Activated T-helper 2 cell treated with anti-CD3 and anti-CD28 coated beads, Interferon-gamma antibody, Interleukin-2, Interleukin-4, amounts not matched to agents 10 μg/mL and 5 μg/mL and 100 μg/mL, durations not matched to agents 14 hours and 24 hours and 36 hours (primary cell): ENCODE data around the gene CRACR2A. TPM values are rescaled to one million over a fixed set of nuclear protein-coding genes. Genes with fewer than 3 reads are reported as not detected.

Experiments used
- DNase-seq: peaks from one replicate; pipeline ENCODE4 v3.0.0; 2021; ENCODE audit warnings: low spot score
- H3K27ac Mint-ChIP-seq: one replicate; pipeline ENCODE4 v1.8.0; 2021; ENCODE audit warnings: mixed read lengths
- H3K27me3 Mint-ChIP-seq: one replicate; pipeline ENCODE4 v1.8.0; 2021; ENCODE audit warnings: low read depth, mixed read lengths
- H3K36me3 Mint-ChIP-seq: one replicate; pipeline ENCODE4 v1.8.0; 2021; ENCODE audit warnings: low read depth, mixed read lengths
- H3K4me1 Mint-ChIP-seq: one replicate; pipeline ENCODE4 v1.8.0; 2021; ENCODE audit warnings: low read depth, mixed read lengths
- H3K4me3 Mint-ChIP-seq: one replicate; pipeline ENCODE4 v1.8.0; 2021; ENCODE audit warnings: low read depth, mild to moderate bottlenecking, moderate library complexity, mixed read lengths
- H3K9me3 Mint-ChIP-seq: one replicate; pipeline ENCODE4 v1.8.0; 2021; ENCODE audit warnings: mixed read lengths
- intact Hi-C: fragments of 100-400 bp; cut with micrococcal nuclease; formaldehyde crosslinking; loops from one replicate; pipeline ENCODE4 v1.15.1; 2023
- total RNA-seq: library from RNA; stranded (reverse); gene quantifications from 2 replicates; pipeline ENCODE4 v1.2.3, GENCODE V29; 2022

The CRACR2A gene
- total RNA-seq, 1 donor from 2014 or later, result 24.6 TPM

DNA sequence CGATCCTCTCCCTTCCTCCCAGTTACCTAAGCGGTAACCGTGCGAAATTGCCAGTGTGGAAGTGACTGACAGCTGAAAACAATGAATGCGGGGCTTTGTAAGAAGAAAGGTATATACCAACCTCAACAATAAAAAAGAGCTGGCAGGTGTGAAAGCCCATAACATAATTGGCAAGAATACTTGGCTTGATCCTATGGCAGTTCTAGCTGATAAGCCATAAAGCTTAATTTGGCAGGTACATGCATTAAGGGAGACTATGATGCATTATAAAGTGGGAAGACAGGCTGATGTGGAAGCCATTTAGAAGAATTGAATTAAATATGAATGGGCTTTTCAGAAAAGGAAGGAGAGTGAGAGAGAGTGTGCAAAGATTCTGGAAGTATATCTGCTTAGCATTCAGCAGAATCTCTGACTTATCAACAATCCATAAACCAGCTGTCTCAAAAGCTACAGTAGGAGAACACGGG is 71.3 kb downstream of the CRACR2A start:
- Mint-ChIP-seq H3K27ac (no peak overlapping the region), H3K27me3 (no peaks in the 10 kb centered on the region), H3K36me3 (peaks cover 31% of the 10 kb centered on the region), H3K4me1 (peaks cover 2% of the 10 kb centered on the region), H3K4me3 (no peak overlapping the region), H3K9me3 (no peaks in the 10 kb centered on the region)
- intact Hi-C loops, result no loop called here
- DNase-seq, result no peak

DNA sequence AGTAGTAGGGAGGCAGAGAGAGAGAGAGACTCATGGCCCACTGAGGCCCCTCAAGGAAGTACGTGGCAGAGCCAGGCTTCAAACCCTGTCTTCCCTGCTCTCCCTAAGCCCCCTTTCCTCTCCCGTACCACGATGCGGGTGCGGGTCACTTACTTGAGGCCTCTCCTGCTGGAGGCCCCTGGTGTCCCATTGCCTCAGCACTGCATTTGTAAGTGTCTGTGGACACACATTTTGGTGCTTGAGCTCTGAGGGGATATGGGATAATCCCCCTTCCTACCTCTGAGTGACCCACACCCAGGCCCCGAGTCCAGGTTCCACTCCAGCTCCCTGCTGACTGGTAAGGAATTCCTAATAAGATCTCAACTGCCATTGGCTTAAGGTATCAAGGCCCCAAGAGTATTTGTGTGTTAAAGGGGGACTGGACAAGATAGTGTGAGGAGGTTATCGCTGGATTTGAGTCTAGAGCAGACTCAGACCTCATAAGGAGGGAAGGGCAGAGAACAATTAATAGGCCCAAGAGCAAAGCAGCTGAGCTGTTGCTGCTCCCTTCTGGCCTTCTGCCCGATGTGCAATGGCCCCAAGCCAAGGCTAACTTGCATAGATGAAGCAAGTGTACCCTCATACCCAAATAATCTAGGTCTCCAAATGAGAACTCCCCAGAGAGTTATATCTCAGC is 71.9 kb downstream of the CRACR2A start:
- no peak for DNase-seq
- H3K36me3 Mint-ChIP-seq, result peaks cover 31% of the 10 kb centered on the region
- intact Hi-C loops, result no loop called here
- H3K27ac Mint-ChIP-seq, result no peak overlapping the region
- H3K9me3 Mint-ChIP-seq, result no peaks in the 10 kb centered on the region
- H3K4me3 Mint-ChIP-seq, result no peak overlapping the region
- no peaks in the 10 kb centered on the region for H3K27me3 Mint-ChIP-seq
- no peaks in the 10 kb centered on the region for H3K4me1 Mint-ChIP-seq

DNA sequence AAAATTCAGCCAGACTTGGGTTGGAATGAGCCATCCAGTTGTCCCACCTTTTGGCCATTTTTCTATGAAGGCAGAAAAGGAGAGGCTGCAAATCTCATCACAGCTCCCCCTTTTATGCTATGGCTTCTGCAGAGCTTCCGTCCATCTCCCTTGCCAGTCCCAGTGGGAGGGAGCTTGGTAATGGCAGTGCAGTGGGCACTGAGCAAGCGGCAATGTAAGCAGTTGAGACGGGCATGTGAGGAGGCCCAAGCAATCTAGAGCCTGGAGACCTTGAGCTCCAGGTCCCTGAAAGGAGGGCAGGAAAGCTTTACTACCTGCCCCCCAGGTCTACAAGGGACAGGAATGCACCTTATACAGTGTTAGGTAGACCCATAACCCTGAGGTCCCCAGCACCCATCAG is 73.1 kb downstream of the CRACR2A start:
- peaks cover 34% of the 10 kb centered on the region for H3K36me3 Mint-ChIP-seq
- no peaks in the 10 kb centered on the region for H3K4me1 Mint-ChIP-seq

DNA sequence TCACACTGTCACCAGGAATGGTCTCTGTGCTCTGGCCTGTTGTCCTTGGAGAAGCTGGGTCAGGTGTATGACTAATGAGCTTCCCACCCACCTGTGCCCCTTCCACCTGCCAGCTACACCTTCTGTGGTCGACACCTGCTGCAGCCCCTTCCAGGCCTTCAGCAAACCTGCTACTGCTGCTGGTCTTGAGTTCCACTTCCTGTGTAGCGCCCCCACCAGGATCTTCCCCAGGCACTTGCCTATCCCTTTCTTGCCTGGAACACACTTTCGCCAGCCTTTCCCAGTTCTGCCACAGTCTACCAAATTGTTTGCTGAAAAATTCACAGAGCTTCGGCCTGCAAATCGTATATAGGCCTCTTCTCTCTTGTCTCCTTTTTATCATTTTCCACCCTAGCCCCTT is 75.3 kb downstream of the CRACR2A start:
- H3K9me3 Mint-ChIP-seq, result no peaks in the 10 kb centered on the region
- intact Hi-C loops, result no loop called here
- no peak overlapping the region for H3K4me3 Mint-ChIP-seq
- H3K36me3 Mint-ChIP-seq, result peaks cover 36% of the 10 kb centered on the region
- DNase-seq, result no peak
- H3K27me3 Mint-ChIP-seq, result no peaks in the 10 kb centered on the region
- no peak overlapping the region for H3K27ac Mint-ChIP-seq
- no peaks in the 10 kb centered on the region for H3K4me1 Mint-ChIP-seq

More for the DNA sequence above, 73.1 kb downstream of the CRACR2A start:
- intact Hi-C loops, result no loop called here
- no peaks in the 10 kb centered on the region for H3K27me3 Mint-ChIP-seq
- no peak overlapping the region for H3K27ac Mint-ChIP-seq
- no peaks in the 10 kb centered on the region for H3K9me3 Mint-ChIP-seq
- H3K4me3 Mint-ChIP-seq, result no peak overlapping the region
- DNase-seq, result no peak

DNA sequence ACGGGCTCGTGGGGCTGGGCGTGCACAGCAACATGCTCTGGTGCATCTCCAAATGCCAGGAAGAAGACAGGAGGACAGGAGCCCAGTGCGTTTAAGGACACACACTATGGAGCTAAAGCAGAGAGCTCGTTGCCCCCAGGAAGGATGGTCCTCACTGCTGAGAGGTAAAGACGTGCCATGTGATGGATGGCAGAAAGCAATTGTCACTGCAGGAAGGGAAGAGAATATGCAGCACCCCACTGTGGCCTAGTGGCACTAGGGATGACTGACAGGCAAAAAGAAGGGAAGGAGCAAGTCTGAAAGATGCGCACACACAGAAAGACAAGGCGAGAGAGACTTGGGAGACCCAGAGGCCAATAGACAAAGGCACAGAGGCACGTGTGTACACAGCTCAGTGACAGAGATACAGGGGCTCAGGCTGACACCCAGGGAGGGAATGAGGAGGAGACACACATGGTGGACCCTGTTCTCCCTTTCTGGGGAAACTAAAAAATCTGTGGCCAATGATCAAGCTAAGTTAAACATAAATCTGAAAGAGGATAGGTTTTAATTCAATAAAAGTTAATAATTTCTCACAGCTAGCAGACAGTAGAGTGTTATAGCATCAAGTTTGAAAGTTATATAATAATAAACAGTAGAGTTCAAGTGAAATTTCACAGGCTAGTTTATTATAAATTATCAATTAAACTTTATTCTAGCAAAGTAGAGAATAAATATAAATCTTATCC is 78.8 kb downstream of the CRACR2A start:
- H3K9me3 Mint-ChIP-seq, result no peaks in the 10 kb centered on the region
- intact Hi-C loops, result loop anchor here (5.0 kb wide), 1 partner anchor 78 kb away; the partner anchor contains the start of gene CRACR2A
- H3K27ac Mint-ChIP-seq, result no peak overlapping the region
- peaks cover 54% of the 10 kb centered on the region for H3K36me3 Mint-ChIP-seq
- H3K4me3 Mint-ChIP-seq, result no peak overlapping the region
- no peaks in the 10 kb centered on the region for H3K27me3 Mint-ChIP-seq
- peaks cover 9% of the 10 kb centered on the region for H3K4me1 Mint-ChIP-seq
- DNase-seq, result no peak

DNA sequence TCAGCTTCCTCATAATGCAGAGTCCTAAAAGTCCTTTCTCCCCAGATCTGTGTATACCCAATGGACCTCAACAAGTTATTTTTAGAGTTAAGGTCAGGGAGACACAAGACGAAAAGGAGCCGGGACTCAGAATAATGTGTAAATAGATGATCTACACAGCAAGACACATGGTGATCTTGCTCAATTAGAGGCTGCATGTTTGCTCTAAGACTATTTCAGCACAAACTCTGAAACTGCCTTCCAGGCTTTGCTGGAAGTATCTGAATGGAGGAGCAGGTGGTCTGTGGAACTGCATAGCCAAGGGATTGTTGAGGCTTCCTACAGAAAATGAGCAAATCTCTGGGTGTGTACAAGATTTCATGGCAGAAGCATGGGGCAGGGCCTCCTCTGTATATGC is 80.8 kb downstream of the CRACR2A start:
- no peaks in the 10 kb centered on the region for H3K27me3 Mint-ChIP-seq
- H3K9me3 Mint-ChIP-seq, result no peaks in the 10 kb centered on the region
- no peak for DNase-seq

DNA sequence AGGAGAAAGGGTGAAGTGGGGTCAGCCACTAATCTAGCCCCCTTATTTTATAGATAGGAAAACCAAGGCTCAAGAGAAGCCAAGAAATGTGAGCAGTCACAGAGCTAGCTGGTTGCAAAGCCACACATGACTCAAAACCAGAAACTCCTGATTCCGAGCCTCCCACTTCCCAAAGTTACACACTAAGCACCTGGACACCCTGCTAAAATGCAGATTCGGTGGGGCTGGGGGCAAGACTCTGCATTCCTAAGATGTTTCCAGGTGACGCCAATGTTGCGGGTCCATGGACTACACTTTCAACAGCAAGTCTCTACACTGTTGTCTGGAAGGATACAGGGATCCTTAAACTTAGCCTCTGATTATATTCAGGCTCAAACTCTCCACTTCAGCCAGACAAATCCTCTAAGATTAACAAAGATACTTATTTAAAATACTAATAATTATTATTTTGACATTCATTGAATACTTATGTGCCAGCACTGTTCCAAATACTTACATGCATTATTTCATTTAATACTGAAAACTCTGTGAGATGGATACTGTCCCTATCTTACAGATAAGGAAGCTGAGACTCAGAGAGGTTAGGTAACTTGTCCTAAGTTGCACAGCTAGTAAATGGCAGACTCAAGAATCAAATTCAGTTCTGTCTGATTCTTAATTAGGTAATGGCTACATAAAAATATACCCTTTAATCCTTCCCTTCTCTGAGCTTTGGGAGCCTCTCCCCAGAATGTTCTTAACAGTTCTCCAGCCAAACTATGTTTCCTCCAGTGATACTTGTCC is 81.4 kb downstream of the CRACR2A start:
- Mint-ChIP-seq H3K36me3 (peaks cover 47% of the 10 kb centered on the region), H3K4me1 (peaks cover 9% of the 10 kb centered on the region), H3K27me3 (no peaks in the 10 kb centered on the region), H3K4me3 (no peak overlapping the region), H3K9me3 (no peaks in the 10 kb centered on the region), H3K27ac (no peak overlapping the region)
- intact Hi-C loops, result loop anchor here (5.0 kb wide), 1 partner anchor 81 kb away; the partner anchor contains the start of gene CRACR2A
- DNase-seq, result no peak

More for the DNA sequence above, 80.8 kb downstream of the CRACR2A start:
- intact Hi-C loops, result loop anchor here (5.0 kb wide), 1 partner anchor 80 kb away; the partner anchor contains the start of gene CRACR2A
- H3K27ac Mint-ChIP-seq, result no peak overlapping the region
- H3K4me1 Mint-ChIP-seq, result peaks cover 9% of the 10 kb centered on the region
- peaks cover 45% of the 10 kb centered on the region for H3K36me3 Mint-ChIP-seq
- no peak overlapping the region for H3K4me3 Mint-ChIP-seq

DNA sequence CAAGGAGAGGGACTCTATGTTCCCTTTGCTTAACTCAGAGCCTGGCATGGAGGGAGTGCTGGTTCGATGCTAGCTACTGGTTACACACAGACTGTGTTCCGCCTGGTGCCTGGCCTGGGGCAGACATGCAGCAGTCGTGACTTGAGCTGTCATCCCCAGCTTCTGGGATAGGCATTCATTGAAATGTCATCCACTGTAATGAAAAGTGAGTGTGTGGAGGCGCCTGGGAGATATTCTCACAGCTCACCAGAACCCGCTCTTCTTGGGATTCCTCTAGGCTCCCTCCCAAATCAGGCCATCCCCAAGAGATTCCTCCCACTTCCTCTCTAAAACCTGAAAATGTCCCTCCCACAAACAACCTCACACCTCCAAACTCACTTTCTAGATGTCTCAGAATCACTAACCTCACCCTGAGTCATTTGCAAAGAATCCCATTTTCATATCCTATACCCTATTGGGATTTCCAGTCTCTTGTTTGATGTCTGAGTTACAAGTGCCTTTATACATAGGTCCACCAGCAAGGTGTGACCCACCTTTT is 82.8 kb downstream of the CRACR2A start:
- intact Hi-C loops, result loop anchor here (5.0 kb wide), 1 partner anchor 82 kb away; the partner anchor contains the start of gene CRACR2A
- no peaks in the 10 kb centered on the region for H3K27me3 Mint-ChIP-seq
- H3K36me3 Mint-ChIP-seq, result peaks cover 51% of the 10 kb centered on the region
- no peak for DNase-seq
- H3K9me3 Mint-ChIP-seq, result no peaks in the 10 kb centered on the region
- H3K27ac Mint-ChIP-seq, result no peak overlapping the region
- H3K4me1 Mint-ChIP-seq, result peaks cover 9% of the 10 kb centered on the region
- H3K4me3 Mint-ChIP-seq, result no peak overlapping the region

DNA sequence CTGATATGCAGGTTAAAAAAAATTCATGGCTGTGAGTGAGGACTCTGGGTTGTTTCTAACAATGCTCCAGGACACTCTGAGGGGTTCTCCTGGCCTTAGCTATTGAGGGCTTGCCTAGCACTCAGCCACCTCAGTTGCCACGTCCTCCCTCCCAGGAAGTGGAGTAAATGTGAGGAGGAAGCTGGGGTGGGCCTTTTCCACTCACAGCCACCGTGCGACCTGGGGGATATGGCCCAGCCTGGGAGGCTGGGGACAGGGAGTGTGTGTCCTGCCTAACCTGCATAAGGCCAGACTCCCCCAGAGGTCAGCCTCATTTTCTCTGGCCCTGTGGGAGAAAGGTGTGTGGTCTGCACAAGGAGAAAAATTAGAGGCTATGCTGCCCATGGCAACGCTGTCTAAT is 83.3 kb downstream of the CRACR2A start:
- DNase-seq, result no peak
- Mint-ChIP-seq H3K27ac (no peak overlapping the region), H3K9me3 (no peaks in the 10 kb centered on the region), H3K36me3 (peaks cover 55% of the 10 kb centered on the region), H3K4me1 (peaks cover 9% of the 10 kb centered on the region), H3K27me3 (no peaks in the 10 kb centered on the region), H3K4me3 (no peak overlapping the region)
- intact Hi-C loops, result no loop called here

DNA sequence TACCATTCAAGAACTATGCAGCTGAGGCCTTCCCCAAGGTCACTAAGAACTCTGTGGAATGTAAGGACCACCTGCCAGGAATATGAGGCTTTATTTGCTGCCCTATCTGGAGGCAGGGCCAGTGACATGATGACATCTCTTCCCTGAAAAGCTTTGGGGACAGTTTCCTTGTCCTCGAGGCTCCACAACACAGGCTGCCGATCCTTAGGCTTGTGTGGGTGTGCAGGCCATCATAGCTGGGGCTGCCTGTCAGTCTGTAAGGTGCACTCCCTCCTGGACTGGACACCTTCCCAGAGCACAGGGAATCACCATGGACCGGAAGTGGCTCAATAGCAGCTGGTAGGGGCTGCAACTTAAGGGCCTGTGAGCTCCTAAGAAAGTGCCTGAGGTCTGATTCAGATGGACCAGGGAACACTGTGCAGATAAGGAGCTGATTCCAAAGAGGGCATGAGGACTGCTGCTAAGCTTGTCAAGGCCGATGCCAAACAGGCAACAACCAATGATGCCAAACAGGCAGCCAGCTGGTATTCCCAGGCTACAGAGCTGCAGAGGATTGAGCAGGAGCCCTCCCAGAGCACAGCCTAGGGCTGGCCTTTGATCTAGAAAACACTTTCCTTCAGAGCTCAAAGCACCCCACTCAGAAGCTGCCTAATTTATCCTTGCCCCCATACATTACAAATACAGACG is 84.3 kb downstream of the CRACR2A start:
- peaks cover 61% of the 10 kb centered on the region for H3K36me3 Mint-ChIP-seq
- intact Hi-C loops, result no loop called here
- H3K4me3 Mint-ChIP-seq, result no peak overlapping the region
- H3K9me3 Mint-ChIP-seq, result no peaks in the 10 kb centered on the region
- H3K27me3 Mint-ChIP-seq, result no peaks in the 10 kb centered on the region
- H3K4me1 Mint-ChIP-seq, result peaks cover 9% of the 10 kb centered on the region
- no peak for DNase-seq
- no peak overlapping the region for H3K27ac Mint-ChIP-seq

DNA sequence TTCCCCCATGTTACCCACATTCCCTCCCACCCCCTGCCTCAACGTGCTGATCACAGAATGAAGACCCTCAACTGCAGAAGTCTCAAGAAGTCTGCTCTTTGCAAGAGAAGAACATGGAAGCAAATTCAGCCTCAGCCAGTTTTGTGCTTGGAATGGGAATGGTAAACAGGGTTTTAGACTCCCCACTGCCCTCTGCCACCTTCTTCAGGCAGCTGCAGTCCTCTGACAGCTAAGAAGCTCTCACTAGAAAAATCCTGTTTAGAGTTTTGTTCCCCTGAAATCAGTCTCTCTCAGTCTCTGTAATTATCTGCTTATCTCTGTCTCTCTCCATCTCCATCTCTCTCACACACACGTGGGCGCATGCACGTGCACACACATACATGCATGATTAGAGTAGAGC is 85.4 kb downstream of the CRACR2A start:
- Mint-ChIP-seq H3K4me3 (no peak overlapping the region), H3K36me3 (peaks cover 58% of the 10 kb centered on the region), H3K27ac (no peak overlapping the region)

DNA sequence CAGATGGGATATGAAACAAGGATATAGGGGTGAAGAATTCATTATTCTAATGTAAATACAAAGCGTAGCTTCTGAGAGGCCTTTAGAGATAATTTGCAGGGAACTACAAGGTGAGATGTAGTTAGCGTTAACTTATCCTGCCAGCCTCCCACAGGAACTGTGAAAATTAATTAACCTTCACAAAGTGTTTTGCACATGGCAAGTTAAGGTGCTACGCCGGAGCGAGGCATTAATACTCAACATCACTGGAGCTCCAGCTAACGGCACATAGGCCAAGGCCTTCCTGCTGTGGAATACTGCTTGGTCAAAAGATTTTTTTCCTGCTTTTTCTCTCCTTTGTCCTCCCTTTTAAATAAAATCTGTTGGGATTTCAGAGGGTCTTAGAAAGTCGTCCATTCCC is 86.5 kb downstream of the CRACR2A start:
- H3K9me3 Mint-ChIP-seq, result no peaks in the 10 kb centered on the region
- H3K27me3 Mint-ChIP-seq, result no peaks in the 10 kb centered on the region
- intact Hi-C loops, result no loop called here
- H3K4me3 Mint-ChIP-seq, result no peak overlapping the region
- DNase-seq, result no peak
- H3K4me1 Mint-ChIP-seq, result peaks cover 9% of the 10 kb centered on the region
- no peak overlapping the region for H3K27ac Mint-ChIP-seq
- H3K36me3 Mint-ChIP-seq, result peaks cover 56% of the 10 kb centered on the region

More for the DNA sequence above, 85.4 kb downstream of the CRACR2A start:
- Mint-ChIP-seq H3K27me3 (no peaks in the 10 kb centered on the region), H3K9me3 (no peaks in the 10 kb centered on the region), H3K4me1 (peaks cover 9% of the 10 kb centered on the region)
- DNase-seq, result no peak
- intact Hi-C loops, result no loop called here
